NB4 (cell line): ENCODE data around the gene R3HDM1.

Experiments used
- DNase-seq: peaks from one replicate; pipeline ENCODE4 v3.0.0; 2010; ENCODE audit warnings: low read depth
- H3K4me3 ChIP-seq: one replicate; pipeline ENCODE4 v1.5.1; 2011; ENCODE audit warnings: mild to moderate bottlenecking, low read depth, low read length, moderate library complexity
- MYC ChIP-seq: IDR thresholded peaks from 2 replicates; pipeline ENCODE4 v1.6.1; 2011; ENCODE audit warnings: low read depth, low read length
- POLR2A ChIP-seq: IDR thresholded peaks from 2 replicates; pipeline ENCODE4 v1.6.1; 2011; ENCODE audit warnings: mild to moderate bottlenecking; ENCODE audit not compliant: insufficient read length; ENCODE audit errors: extremely low read depth
- TF ChIP-seq, protein P1 (sequence below): IDR thresholded peaks from one replicate; pipeline ENCODE4 v1.5.1; 2012; ENCODE audit warnings: low read depth, low read length
- TF ChIP-seq, protein P2 (sequence below): IDR thresholded peaks from 2 replicates; pipeline ENCODE4 v1.6.1; 2011; ENCODE audit warnings: low read depth, low read length

Gene R3HDM1

DNA sequence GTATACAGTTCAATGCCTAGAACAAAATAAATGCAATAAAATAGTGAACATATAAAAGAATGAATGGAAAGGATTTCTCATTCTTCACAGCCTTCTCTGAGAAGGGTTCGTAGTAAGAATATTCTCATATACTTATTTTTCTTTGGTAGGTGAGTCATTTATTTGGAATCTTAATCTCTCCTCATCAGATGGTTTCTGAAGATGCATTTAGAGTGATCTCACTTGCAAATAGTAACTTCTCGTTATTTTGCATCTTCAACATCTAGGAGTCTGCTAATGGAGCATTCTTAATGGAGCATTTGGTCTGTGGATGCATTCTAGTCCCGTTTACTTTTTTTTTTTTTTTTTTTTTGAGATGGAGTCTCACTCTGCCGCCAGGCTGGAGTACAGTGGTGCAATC, 214.3 kb downstream of the R3HDM1 start:
- DNase-seq: no peak
- TF ChIP-seq POLR2A (no peak), MYC (no peak)
- TF ChIP-seq, protein P1, sequence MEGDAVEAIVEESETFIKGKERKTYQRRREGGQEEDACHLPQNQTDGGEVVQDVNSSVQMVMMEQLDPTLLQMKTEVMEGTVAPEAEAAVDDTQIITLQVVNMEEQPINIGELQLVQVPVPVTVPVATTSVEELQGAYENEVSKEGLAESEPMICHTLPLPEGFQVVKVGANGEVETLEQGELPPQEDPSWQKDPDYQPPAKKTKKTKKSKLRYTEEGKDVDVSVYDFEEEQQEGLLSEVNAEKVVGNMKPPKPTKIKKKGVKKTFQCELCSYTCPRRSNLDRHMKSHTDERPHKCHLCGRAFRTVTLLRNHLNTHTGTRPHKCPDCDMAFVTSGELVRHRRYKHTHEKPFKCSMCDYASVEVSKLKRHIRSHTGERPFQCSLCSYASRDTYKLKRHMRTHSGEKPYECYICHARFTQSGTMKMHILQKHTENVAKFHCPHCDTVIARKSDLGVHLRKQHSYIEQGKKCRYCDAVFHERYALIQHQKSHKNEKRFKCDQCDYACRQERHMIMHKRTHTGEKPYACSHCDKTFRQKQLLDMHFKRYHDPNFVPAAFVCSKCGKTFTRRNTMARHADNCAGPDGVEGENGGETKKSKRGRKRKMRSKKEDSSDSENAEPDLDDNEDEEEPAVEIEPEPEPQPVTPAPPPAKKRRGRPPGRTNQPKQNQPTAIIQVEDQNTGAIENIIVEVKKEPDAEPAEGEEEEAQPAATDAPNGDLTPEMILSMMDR: no peak
- no peak overlapping the region for H3K4me3 ChIP-seq

DNA sequence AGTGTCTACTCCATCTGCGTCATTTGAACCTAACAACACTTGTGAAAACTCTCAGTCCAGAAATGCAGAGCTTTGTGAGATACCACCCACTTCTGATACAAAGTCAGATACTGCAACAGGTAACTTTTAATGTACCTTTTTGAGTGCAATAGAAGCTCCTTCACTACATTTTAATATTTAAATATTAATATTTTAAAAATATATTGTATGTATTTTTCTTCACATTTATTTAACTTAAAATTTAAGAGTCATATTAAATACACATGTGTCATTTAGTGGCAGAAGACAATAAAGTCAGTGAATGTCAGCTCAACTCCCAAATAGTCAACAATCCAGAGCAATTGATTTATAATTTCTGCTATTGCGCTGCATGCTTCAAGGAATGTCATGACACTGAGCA, 224.3 kb downstream of the R3HDM1 start:
- no peak for TF ChIP-seq MYC
- TF ChIP-seq, protein P2, sequence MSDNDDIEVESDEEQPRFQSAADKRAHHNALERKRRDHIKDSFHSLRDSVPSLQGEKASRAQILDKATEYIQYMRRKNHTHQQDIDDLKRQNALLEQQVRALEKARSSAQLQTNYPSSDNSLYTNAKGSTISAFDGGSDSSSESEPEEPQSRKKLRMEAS: no peak
- TF ChIP-seq, protein P1: no peak
- no peak for TF ChIP-seq POLR2A
- no peak overlapping the region for H3K4me3 ChIP-seq
- DNase-seq: no peak

DNA sequence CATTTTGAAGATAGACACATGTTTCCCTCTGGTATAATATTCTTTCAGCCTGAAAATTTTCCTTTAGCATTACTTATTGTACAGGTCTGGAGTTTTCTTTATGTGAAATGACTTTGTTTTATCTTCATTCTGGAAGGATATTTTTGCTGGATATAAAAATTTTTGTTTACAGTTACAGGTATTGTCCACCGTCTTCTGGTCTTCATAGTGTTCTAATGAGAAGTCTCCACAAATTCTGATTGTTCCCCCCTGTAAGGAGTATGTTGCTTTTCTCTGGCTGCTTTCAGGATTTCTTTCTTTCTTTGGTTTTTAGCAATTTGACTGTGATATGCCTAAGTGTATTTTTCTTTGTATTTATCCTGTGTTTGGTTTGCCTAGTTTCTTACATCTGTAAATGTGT, 225.4 kb downstream of the R3HDM1 start:
- H3K4me3 ChIP-seq: no peak overlapping the region
- TF ChIP-seq MYC: no peak
- TF ChIP-seq, protein P2: no peak
- TF ChIP-seq POLR2A: no peak
- TF ChIP-seq, protein P1: no peak
- no peak for DNase-seq

DNA sequence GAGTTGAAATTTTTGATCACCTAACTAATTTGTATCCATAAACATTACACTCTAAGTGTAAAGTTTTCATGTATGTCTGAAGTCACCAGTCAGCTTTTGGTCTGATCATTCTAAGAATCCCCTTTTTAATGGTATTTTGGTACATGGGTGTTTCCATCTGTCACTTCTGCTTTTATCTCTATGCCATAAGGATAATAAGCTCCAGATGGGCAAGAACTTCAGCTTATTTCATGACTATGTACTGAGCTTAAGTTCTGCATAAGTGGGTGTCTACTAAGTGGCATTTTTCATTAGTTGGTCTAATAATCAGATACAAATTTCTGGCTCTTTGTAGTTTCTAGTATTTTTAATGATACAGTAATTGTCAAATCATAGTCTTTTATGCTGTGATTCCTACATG, 230.7 kb downstream of the R3HDM1 start:
- TF ChIP-seq, protein P1: no peak
- TF ChIP-seq, protein P2: no peak
- TF ChIP-seq MYC (no peak), POLR2A (no peak)
- DNase-seq: no peak

DNA sequence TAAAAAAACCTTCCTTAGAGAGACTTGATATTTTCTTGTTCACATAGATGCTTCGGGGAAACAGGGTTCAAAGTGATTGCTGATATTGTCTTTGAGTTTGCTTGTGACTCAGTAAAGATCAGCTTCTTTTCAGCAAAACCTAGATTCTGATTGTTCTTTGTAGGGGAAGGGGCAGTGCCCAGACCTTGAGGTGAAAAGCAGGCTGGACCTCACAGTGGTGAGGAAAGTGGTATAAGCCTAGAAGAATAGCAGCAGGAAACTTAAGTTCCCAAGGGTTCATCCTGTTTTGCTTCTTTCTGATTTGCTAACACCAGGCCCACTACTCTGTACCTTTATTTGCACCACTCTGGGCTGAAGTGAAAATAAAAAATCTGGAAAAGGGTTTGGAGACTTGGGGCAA, 231.2 kb downstream of the R3HDM1 start:
- TF ChIP-seq, protein P1: no peak
- TF ChIP-seq POLR2A (no peak), MYC (no peak)
- TF ChIP-seq, protein P2: no peak
- no peak for DNase-seq
- H3K4me3 ChIP-seq: no peak overlapping the region

More for the DNA sequence above, 230.7 kb downstream of the R3HDM1 start:
- H3K4me3 ChIP-seq: no peak overlapping the region

DNA sequence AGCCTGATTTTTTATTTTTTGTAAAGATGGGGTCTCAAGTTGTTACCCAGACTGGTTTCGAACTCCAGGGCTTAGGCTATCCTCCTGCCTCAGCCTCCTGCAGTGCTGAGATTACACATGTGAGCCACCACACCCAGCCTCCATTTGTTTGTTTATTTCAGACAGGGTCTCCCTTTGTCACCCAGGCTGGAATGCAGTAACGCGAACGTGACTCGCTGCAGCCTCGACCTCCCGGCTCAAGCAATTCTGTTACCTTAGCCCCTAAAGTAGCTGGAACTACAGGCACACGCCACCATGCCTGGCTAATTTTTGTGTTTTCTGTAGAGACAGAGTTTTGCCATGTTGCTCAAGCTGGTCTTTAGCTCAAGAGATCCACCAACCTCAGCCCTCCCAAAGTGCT, 237.6 kb downstream of the R3HDM1 start:
- no peak for DNase-seq
- H3K4me3 ChIP-seq: no peak overlapping the region
- TF ChIP-seq, protein P1: no peak
- no peak for TF ChIP-seq MYC
- TF ChIP-seq, protein P2: no peak
- TF ChIP-seq POLR2A: no peak
